Measurements from ENCODE around the gene BAK1. TPM values are rescaled to one million over a fixed set of nuclear protein-coding genes. Genes with fewer than 3 reads are reported as not detected.

The BAK1 gene
- total and polyA plus RNA-seq, 2 of the 4 experiments (the other 2 are of a cell fraction): 12.0 to 19.0 TPM

- H3K23ac ChIP-seq (ENCODE audit: low read depth, low read length): no peak overlapping the region; the same call in 1 of the 2 replicates
- peak overlapping the region in 1 of 2 experiments; percentile 85; a peak in 2 of 4 replicates for H4K8ac ChIP-seq (ENCODE audit: low read depth in 2 of 2, low read length in 2 of 2)
- peaks cover 18% of the 10 kb centered on the region; the same call in 1 of the 2 replicates for H3K9me1 ChIP-seq (ENCODE audit: insufficient read depth, low read length)
- no peaks in the 10 kb centered on the region for H3K9me3 ChIP-seq (ENCODE audit: control insufficient read depth, insufficient read depth, low read length)
- ChIA-PET POLR2A (ENCODE audit: unreplicated experiment) (no interaction called here), CTCF (no interaction called here)
- H3K9ac ChIP-seq (ENCODE audit: low read depth, low read length): no peak overlapping the region
- peak overlapping the region; percentile 48 for H2BK5ac ChIP-seq (ENCODE audit: low read depth, low read length, poor library complexity, severe bottlenecking)
- no peaks in the 10 kb centered on the region for H4K20me1 ChIP-seq (ENCODE audit: insufficient read depth, low read length)
- no peak overlapping the region for H3K18ac ChIP-seq (ENCODE audit: low read depth, low read length)
- H3K27ac ChIP-seq (ENCODE audit: insufficient read depth, low read length): no peak overlapping the region
- no peak overlapping the region; the same call in 1 of the 2 replicates for H4K91ac ChIP-seq (ENCODE audit: insufficient read depth, low read depth, low read length)
- H3K4me3 ChIP-seq (ENCODE audit: insufficient read depth, low read depth, low read length): no peak overlapping the region
- no peak overlapping the region for H4K5ac ChIP-seq (ENCODE audit: low read depth, low read length)
- peak overlapping the region; percentile 80 for H2AK9ac ChIP-seq (replicated peaks; ENCODE audit: low read depth, low read length, poor library complexity)
- no peaks in the 10 kb centered on the region for H3K79me1 ChIP-seq (ENCODE audit: low read depth in 1 of 2, low read length in 2 of 2)
- H2BK15ac ChIP-seq (ENCODE audit: low read depth, low read length): no peak overlapping the region
- whole genome bisulfite sequencing, 2 experiments (ENCODE audit: extremely low coverage in 2 of 2, insufficient read length in 1 of 2): no CpG with 5 or more reads among the region's 8 CpGs
- DNase-seq (peak; percentile 49), ATAC-seq (ENCODE audit: low read depth) (peak; percentile 31)
- TF ChIP-seq MXI1 (IDR thresholded peaks at IDR 0.05; ENCODE audit: borderline replicate concordance, low read depth, low read length) (peak; percentile 34; the same call in 1 of the 2 replicates), BHLHE40 (IDR thresholded peaks at IDR 0.05; ENCODE audit: low read depth, low read length) (no peak), MAZ (IDR thresholded peaks at IDR 0.05; ENCODE audit: borderline replicate concordance, low read depth, low read length) (no peak), RCOR1 (IDR thresholded peaks at IDR 0.05; ENCODE audit: insufficient replicate concordance, low read length) (no peak)
- TF ChIP-seq, protein P1, sequence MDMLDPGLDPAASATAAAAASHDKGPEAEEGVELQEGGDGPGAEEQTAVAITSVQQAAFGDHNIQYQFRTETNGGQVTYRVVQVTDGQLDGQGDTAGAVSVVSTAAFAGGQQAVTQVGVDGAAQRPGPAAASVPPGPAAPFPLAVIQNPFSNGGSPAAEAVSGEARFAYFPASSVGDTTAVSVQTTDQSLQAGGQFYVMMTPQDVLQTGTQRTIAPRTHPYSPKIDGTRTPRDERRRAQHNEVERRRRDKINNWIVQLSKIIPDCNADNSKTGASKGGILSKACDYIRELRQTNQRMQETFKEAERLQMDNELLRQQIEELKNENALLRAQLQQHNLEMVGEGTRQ (IDR thresholded peaks at IDR 0.05; ENCODE audit: low read depth, low read length): peak; percentile 76
- H3K4ac ChIP-seq (ENCODE audit: low read depth, low read length): peak overlapping the region; percentile 4; the same call in 1 of the 2 replicates
- no peak overlapping the region for H3K56ac ChIP-seq (ENCODE audit: extremely low read depth, insufficient read depth, low read length)
- H3K4me1 ChIP-seq (ENCODE audit: control insufficient read depth, insufficient read depth, low read length): peaks cover 16% of the 10 kb centered on the region
- H2AK5ac ChIP-seq (ENCODE audit: low read depth, low read length): peak overlapping the region; percentile 58; the same call in 1 of the 2 replicates
- H3K4me2 ChIP-seq (ENCODE audit: low read depth, low read length): no peak overlapping the region
- H3K36me3 ChIP-seq (ENCODE audit: control insufficient read depth, insufficient read depth, low read length): no peaks in the 10 kb centered on the region
- H2AFZ ChIP-seq (replicated peaks; ENCODE audit: low read length, poor library complexity): peak overlapping the region; percentile 82
- 0 out of 2 replicates have a peak overlapping the region, but pooled peaks have one; percentile 32 for H2BK20ac ChIP-seq (ENCODE audit: low read depth, low read length)
- H3K14ac ChIP-seq (replicated peaks; ENCODE audit: low read depth, low read length): peak overlapping the region; percentile 10; the same call in 1 of the 2 replicates
- in situ Hi-C loops (cut with MboI; ENCODE audit: low sequenced_read_pairs): no loop called here
- H2BK120ac ChIP-seq (ENCODE audit: low read depth, low read length): peak overlapping the region; percentile 5; the same call in 1 of the 2 replicates
- no TSS peak for BruUV-seq (replicated peaks)
- intact Hi-C loops (cut with micrococcal nuclease): no loop called here
- dilution Hi-C loops (cut with HindIII; ENCODE audit: low sequenced_read_pairs, unreplicated experiment): no loop called here
- H3K27me3 ChIP-seq (ENCODE audit: control insufficient read depth, insufficient read depth, low read length): no peaks in the 10 kb centered on the region
These were observed 33.2 kb upstream of the BAK1 start for GRCh38 chr6:33613146-33613794.
